Naive thymus-derived CD4-positive, alpha-beta T cell (primary cell): Measurements from ENCODE around the gene CIRBP. TPM values are rescaled to one million over a fixed set of nuclear protein-coding genes. Genes with fewer than 3 reads are reported as not detected.
A peak's percentile ranks its signal among the peaks of the same experiment; 100 is the strongest.

Experiments used
- ATAC-seq: fragments of 150-1000 bp; cut with Tn5 transposase; 2 replicates; pipeline ENCODE4 v1.10.0; 2021; ENCODE audit warnings: mild to moderate bottlenecking, moderate library complexity
- CTCF ChIA-PET: fragments of 350-600 bp; sonication (Branson Sonifier 250); formaldehyde crosslinking; loops from one replicate; lab custom pipeline; 2021; ENCODE audit warnings: antibody characterized with exemption; lab: Charles Lee
- POLR2A ChIA-PET: fragments of 350-600 bp; sonication (Branson Sonifier 250); formaldehyde crosslinking; loops from one replicate; lab custom pipeline; 2021; ENCODE audit warnings: antibody characterized with exemption, inconsistent platforms; lab: Charles Lee
- DNase-seq, 9 donors: peaks; one replicate each; pipeline versions ENCODE4 v3.0.0 to v3.0.0-alpha.2; 2020 to 2022; ENCODE audit warnings: mixed read lengths in 1 of 9
- H3K27ac ChIP-seq: one replicate; pipeline ENCODE4 v1.7.0; 2013; ENCODE audit warnings: mild to moderate bottlenecking, low read depth, low read length, moderate library complexity
- H3K27me3 ChIP-seq, 2 donors: one replicate each; pipeline ENCODE4 v1.7.0; 2013; ENCODE audit warnings: low read length in 2 of 2, mild to moderate bottlenecking in 2 of 2, moderate library complexity in 2 of 2; ENCODE audit not compliant: control insufficient read depth in 2 of 2, insufficient read depth in 2 of 2
- H3K36me3 ChIP-seq, 3 experiments: 1 replicate in 2 of 3; 2 replicates in 1 of 3; pipeline ENCODE4 v1.7.0; 2013; ENCODE audit warnings: low read length in 3 of 3, mild to moderate bottlenecking in 3 of 3, moderate library complexity in 1 of 3; ENCODE audit not compliant: insufficient read depth in 3 of 3, control insufficient read depth in 2 of 3
- H3K4me1 ChIP-seq, 2 donors: one replicate each; pipeline ENCODE4 v1.7.0; 2013; ENCODE audit warnings: low read length in 2 of 2, mild to moderate bottlenecking in 2 of 2, moderate library complexity in 1 of 2; ENCODE audit not compliant: control insufficient read depth in 2 of 2, insufficient read depth in 2 of 2
- H3K4me3 ChIP-seq: 2 replicates; pipeline ENCODE4 v1.7.0; 2013; ENCODE audit warnings: mild to moderate bottlenecking, low read length
- H3K9me3 ChIP-seq, 3 experiments: 1 replicate in 2 of 3; 2 replicates in 1 of 3; pipeline ENCODE4 v1.7.0; 2013; ENCODE audit warnings: low read length in 3 of 3; ENCODE audit not compliant: control insufficient read depth in 2 of 3
- H3K27ac Mint-ChIP-seq, 9 donors: one replicate each; pipeline ENCODE4 v1.8.0; 2020 to 2022; ENCODE audit warnings: mixed read lengths in 9 of 9, mild to moderate bottlenecking in 8 of 9, moderate library complexity in 5 of 9, inconsistent platforms in 2 of 9
- H3K27me3 Mint-ChIP-seq, 5 donors: one replicate each; pipeline ENCODE4 v1.8.0; 2021 to 2022; ENCODE audit warnings: mixed read lengths in 5 of 5, mild to moderate bottlenecking in 1 of 5
- H3K36me3 Mint-ChIP-seq, 5 donors: one replicate each; pipeline ENCODE4 v1.8.0; 2020 to 2022; ENCODE audit warnings: mixed read lengths in 5 of 5, mild to moderate bottlenecking in 3 of 5, inconsistent platforms in 1 of 5
- H3K4me1 Mint-ChIP-seq, 7 donors: one replicate each; pipeline ENCODE4 v1.8.0; 2020 to 2022; ENCODE audit warnings: mixed read lengths in 7 of 7, mild to moderate bottlenecking in 3 of 7, inconsistent platforms in 1 of 7
- H3K4me3 Mint-ChIP-seq, 10 donors: one replicate each; pipeline ENCODE4 v1.8.0; 2020 to 2022; ENCODE audit warnings: mild to moderate bottlenecking in 10 of 10, mixed read lengths in 10 of 10, moderate library complexity in 6 of 10, inconsistent platforms in 2 of 10
- H3K9me3 Mint-ChIP-seq, 11 donors: one replicate each; pipeline ENCODE4 v1.8.0; 2020 to 2022; ENCODE audit warnings: mixed read lengths in 11 of 11, mild to moderate bottlenecking in 4 of 11, inconsistent platforms in 1 of 11, moderate library complexity in 1 of 11
- intact Hi-C, 2 donors: fragments of 100-400 bp; cut with micrococcal nuclease; formaldehyde crosslinking; loops; one replicate each; pipeline ENCODE4 v1.15.1; 2023
- polyA plus RNA-seq, 2 donors: library from polyadenylated mRNA; unstranded; fragments of 300-500 nt; fragmentation: Illumina TruSeq; gene quantifications; one replicate each; pipeline ENCODE4 v1.2.3, GENCODE V29; 2021
- total RNA-seq, 6 experiments: library from RNA in 5 of 6; stranded (reverse) in 5 of 6; gene quantifications; 1 replicate in 5 of 6; 2 replicates in 1 of 6; pipeline ENCODE4 v1.2.3 and lab custom pipeline; 2021 to 2026

CIRBP gene
- total and polyA plus RNA-seq, 7 experiments from 2014 or later: 233 to 629 (median 410) TPM

- Histone ChIP-seq H3K36me3 (peaks cover 0 to 18% (median 0%) of the 10 kb centered on the region in 3 experiments), H3K27me3 (peaks cover 0 to 3% of the 10 kb centered on the region in 2 donors), H3K27ac (no peak overlapping the region), H3K4me3 (no peak overlapping the region), H3K9me3 (no peaks in the 10 kb centered on the region), H3K4me1 (peaks cover 0 to 4% of the 10 kb centered on the region in 2 donors)
- Mint-ChIP-seq H3K4me3 (no peak overlapping the region), H3K4me1 (peaks cover 7 to 26% (median 13%) of the 10 kb centered on the region in 7 donors), H3K27ac (no peak overlapping the region), H3K27me3 (peaks cover 12 to 31% (median 20%) of the 10 kb centered on the region in 5 donors), H3K9me3 (peaks cover 0 to 1% (median 0%) of the 10 kb centered on the region in 11 donors), H3K36me3 (peaks cover 0 to 11% (median 3%) of the 10 kb centered on the region in 5 donors)
- intact Hi-C loops: no loop called here
- no peak for DNase-seq
- ChIA-PET CTCF (no interaction called here), POLR2A (no interaction called here)
- no peak for ATAC-seq
Observed at GRCh38 chr19:1283207-1283916, 14.2 kb downstream of the CIRBP start.

DNA sequence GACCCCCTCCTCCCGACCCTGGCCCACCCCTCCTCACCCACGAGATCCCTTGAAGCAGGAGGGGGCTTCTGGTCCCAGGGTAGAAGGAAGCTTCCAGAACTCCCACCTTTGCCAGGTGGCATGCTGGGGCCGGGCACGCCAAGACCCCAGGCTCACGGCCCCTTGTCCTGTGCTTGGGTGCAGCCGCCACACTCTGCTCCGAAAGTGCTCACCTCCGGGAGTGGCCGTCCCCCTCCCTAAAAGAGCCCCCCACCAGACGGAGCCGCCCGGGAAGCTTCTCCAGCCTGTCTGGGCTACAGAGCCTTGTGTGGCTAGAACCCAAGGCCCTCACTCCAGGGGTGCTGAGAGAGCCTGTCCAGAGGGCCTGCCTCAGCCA, 14.8 kb downstream of the CIRBP start:
- Mint-ChIP-seq H3K27me3 (peaks cover 12 to 32% (median 20%) of the 10 kb centered on the region in 5 donors), H3K9me3 (peaks cover 0 to 1% (median 0%) of the 10 kb centered on the region in 11 donors), H3K4me1 (peaks cover 7 to 26% (median 13%) of the 10 kb centered on the region in 7 donors), H3K4me3 (peak overlapping the region in 4 of 10 donors; percentile 18 to 69 (median 52)), H3K27ac (peak overlapping the region in 1 of 9 donors; percentile 61), H3K36me3 (peaks cover 0 to 11% (median 3%) of the 10 kb centered on the region in 5 donors)
- Histone ChIP-seq H3K36me3 (peaks cover 0 to 12% (median 0%) of the 10 kb centered on the region in 3 experiments), H3K27ac (no peak overlapping the region), H3K4me3 (no peak overlapping the region), H3K4me1 (peaks cover 0 to 4% of the 10 kb centered on the region in 2 donors), H3K9me3 (no peaks in the 10 kb centered on the region), H3K27me3 (peaks cover 0 to 3% of the 10 kb centered on the region in 2 donors)
- DNase-seq (no peak), ATAC-seq (no peak)
- POLR2A ChIA-PET: no interaction called here
- intact Hi-C loops: no loop called here
- CTCF ChIA-PET: no interaction called here

DNA sequence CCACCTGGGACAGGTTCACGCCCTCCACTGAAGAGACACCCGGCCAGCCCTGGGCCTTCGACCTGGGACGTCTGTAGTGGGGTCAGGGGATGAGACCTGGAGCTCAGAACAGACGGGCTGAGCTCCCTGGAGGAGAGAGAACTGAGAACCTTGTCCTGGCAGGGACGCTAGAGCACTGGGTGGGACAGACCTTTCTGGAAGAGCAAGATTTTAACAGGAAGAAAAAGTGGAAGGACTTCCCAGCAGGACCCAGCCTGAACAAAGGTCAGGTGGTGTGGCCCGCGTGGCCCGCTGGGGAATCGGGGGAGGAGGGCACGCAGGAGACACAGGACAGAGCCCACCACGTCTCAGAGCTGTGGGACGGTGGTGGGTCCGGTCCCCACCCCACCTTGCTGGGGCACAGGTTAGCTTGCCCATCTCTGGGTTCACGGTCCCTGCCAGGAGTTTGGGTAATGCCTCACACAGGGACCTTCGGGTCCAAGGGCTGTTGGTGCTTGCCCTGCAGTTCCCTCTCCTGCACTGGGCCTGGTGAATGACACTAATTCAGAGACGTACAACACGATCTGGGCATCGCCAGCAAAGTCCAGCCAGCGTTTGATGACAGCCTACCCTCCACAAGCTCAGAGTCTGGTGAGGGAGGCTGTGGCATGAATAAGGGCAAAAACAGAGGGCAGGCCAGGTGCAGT, 15.3 kb downstream of the CIRBP start:
- H3K4me1 ChIP-seq: peaks cover 0 to 4% of the 10 kb centered on the region in 2 donors
- CTCF ChIA-PET: no interaction called here
- peak overlapping the region in 9 of 10 donors; percentile 2 to 69 (median 46) for H3K4me3 Mint-ChIP-seq
- H3K36me3 Mint-ChIP-seq: peaks cover 0 to 10% (median 3%) of the 10 kb centered on the region in 5 donors
- no peak overlapping the region for H3K4me3 ChIP-seq
- no peak for DNase-seq
- H3K9me3 ChIP-seq: no peaks in the 10 kb centered on the region
- POLR2A ChIA-PET: no interaction called here
- H3K27me3 ChIP-seq: peaks cover 0 to 3% of the 10 kb centered on the region in 2 donors
- H3K9me3 Mint-ChIP-seq: peaks cover 0 to 1% (median 0%) of the 10 kb centered on the region in 11 donors
- H3K36me3 ChIP-seq: peaks cover 0 to 7% (median 0%) of the 10 kb centered on the region in 3 experiments
- H3K27me3 Mint-ChIP-seq: peaks cover 12 to 35% (median 20%) of the 10 kb centered on the region in 5 donors
- intact Hi-C loops: no loop called here
- H3K27ac ChIP-seq: no peak overlapping the region
- ATAC-seq: no peak
- peak overlapping the region in 1 of 9 donors; percentile 61 for H3K27ac Mint-ChIP-seq
- H3K4me1 Mint-ChIP-seq: peaks cover 7 to 23% (median 13%) of the 10 kb centered on the region in 7 donors

DNA sequence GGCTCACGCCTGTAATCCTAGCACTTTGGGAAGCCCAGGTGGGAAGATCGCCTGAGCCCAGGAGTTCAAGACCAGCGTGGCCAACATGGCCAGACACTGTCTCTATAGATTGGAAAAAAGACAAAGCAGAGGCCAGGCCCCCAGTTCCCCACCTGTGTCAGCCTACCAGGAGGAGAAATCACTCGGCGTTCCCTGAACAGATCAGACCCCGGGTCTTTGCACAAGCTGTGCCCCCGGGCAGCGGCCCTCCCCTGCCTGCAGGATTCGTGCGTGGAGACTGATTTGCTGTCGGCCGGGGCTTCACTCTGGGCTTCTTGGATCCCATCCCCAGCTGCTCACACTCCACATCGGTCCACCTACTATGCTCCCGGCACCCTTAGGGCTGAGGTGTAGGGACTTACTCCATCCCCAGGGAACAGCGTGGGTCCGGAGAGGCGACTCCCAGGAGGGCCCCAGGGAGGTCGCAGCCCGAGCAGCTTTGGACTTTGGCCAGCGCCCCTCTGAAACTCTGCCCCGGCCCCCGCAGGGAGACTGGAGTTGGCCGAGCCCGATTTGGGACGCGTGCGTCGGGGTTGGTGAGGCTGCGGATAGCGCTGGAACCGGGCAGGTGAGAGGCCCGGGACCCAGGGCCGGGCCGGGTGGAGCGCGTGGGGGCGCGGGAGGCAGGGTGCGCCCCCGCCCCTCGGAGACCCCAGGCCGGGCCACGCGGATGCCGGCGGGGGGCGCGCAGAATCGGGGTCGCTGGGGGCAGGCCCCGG, 16.0 kb downstream of the CIRBP start:
- intact Hi-C loops: no loop called here
- H3K27me3 ChIP-seq: peaks cover 0 to 3% of the 10 kb centered on the region in 2 donors
- H3K4me3 ChIP-seq: no peak overlapping the region
- H3K4me1 ChIP-seq: peaks cover 0 to 4% of the 10 kb centered on the region in 2 donors
- ChIA-PET POLR2A (no interaction called here), CTCF (no interaction called here)
- ATAC-seq (no peak), DNase-seq (no peak)
- Mint-ChIP-seq H3K9me3 (peaks cover 0 to 1% (median 0%) of the 10 kb centered on the region in 11 donors), H3K27me3 (peaks cover 12 to 35% (median 20%) of the 10 kb centered on the region in 5 donors), H3K4me1 (peaks cover under 1 to 17% (median 8%) of the 10 kb centered on the region in 7 donors), H3K4me3 (peak overlapping the region; percentile 15 to 69 (median 44)), H3K27ac (no peak overlapping the region), H3K36me3 (peaks cover 0 to 3% (median 0%) of the 10 kb centered on the region in 5 donors)
- H3K27ac ChIP-seq: no peak overlapping the region
- H3K9me3 ChIP-seq: no peaks in the 10 kb centered on the region
- peaks cover 0 to under 1% (median 0%) of the 10 kb centered on the region in 3 experiments for H3K36me3 ChIP-seq

DNA sequence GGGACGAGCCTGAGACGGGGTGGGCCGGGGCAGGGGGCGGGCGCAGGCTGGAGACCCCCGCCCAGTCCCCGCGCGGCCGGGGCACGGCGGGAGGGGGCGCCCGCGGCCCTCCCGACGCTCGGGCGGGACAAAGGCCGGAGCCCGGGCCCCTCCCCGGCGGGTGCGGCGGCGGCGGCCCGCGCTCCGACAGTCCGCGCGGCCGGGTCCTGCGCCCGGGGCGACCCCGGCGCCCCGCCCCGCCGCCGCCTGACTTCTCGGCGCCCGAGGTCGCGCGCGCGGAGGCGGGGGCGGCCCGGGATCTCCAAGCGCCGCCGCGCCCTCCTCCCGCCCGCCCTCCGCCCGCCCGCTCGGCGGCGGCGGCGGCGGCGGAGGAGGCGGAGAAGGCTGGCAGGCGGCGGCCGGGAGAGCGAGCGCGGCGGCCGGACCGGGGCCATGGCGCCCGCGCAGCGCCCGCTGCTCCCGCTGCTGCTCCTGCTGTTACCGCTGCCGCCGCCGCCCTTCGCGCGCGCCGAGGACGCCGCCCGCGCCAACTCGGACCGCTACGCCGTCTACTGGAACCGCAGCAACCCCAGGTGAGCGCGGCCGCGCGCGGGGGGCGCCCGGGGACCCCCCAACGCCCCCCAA, 16.7 kb downstream of the CIRBP start, which contains the start of gene EFNA2:
EFNA2 (plus strand) TSS at position 137 of the 624 bp plus-strand sequence; CDS start at position 433, 296 bp downstream.
- Mint-ChIP-seq H3K27ac (no peak within 1 kb of the TSS), H3K4me1 (peaks cover 0 to 13% (median 4%) of the 10 kb centered on the region in 7 donors), H3K4me3 (peak within 1 kb of the TSS; percentile 15 to 69 (median 44)), H3K36me3 (no peaks in the 10 kb centered on the region), H3K9me3 (peaks cover 0 to 1% (median 0%) of the 10 kb centered on the region in 11 donors), H3K27me3 (peaks cover 12 to 35% (median 20%) of the 10 kb centered on the region in 5 donors)
- no peak for ATAC-seq
- H3K9me3 ChIP-seq: no peaks in the 10 kb centered on the region
- ChIA-PET POLR2A (no interaction called here), CTCF (no interaction called here)
- no peak within 1 kb of the TSS for H3K27ac ChIP-seq
- H3K4me3 ChIP-seq: no peak within 1 kb of the TSS
- peaks cover 0 to 3% of the 10 kb centered on the region in 2 donors for H3K27me3 ChIP-seq
- no peaks in the 10 kb centered on the region for H3K36me3 ChIP-seq
- no peak for DNase-seq
- intact Hi-C loops: no loop called here
- H3K4me1 ChIP-seq: peaks cover 0 to 4% of the 10 kb centered on the region in 2 donors
